ENCODE measurements around the gene COLQ.
"Not testable (repeated sequence)": the region's sequence is repeated elsewhere in the genome, so short reads cannot be mapped to it uniquely, and the experiment has no call there.

The COLQ gene

DNA sequence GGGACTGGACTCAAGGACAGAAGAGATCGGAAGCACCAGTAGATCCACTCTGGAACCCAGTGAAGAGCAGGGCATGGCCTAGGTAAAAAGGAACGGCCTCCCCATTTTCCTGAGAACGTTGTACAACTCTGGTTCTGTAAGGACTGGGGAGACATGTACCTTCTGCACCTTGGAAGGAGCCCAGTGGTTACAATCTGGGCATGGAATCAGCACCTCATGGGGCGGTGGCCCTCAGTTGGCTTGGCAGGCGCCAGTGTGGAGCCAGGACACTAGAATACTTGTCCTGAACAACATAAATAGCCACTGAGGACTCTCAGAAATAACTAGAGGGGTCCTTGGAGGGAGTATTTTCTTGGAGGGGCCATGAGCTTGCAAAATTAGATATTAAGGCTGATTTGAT lies 68.5 kb downstream of the COLQ start:
- DNase-seq = no peak

DNA sequence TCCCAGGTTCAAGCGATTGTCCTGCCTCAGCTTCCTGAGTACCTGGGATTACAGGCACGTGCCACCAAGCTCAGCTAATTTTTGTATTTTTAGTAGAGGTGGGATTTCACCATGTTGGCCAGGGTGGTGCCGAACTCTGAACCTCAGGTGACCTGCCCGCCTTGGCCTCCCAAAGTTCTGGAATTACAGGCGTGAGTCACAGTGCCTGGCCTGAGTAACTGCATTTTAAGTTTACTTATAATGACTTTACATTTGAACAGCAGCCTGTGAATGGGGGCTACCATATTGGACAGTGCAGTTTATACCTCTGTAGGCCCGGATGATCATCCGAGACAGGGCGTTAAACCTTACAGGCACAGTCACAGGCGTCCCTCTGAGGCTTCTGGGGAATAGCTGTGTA lies 69.3 kb downstream of the COLQ start:
- no peak for DNase-seq

DNA sequence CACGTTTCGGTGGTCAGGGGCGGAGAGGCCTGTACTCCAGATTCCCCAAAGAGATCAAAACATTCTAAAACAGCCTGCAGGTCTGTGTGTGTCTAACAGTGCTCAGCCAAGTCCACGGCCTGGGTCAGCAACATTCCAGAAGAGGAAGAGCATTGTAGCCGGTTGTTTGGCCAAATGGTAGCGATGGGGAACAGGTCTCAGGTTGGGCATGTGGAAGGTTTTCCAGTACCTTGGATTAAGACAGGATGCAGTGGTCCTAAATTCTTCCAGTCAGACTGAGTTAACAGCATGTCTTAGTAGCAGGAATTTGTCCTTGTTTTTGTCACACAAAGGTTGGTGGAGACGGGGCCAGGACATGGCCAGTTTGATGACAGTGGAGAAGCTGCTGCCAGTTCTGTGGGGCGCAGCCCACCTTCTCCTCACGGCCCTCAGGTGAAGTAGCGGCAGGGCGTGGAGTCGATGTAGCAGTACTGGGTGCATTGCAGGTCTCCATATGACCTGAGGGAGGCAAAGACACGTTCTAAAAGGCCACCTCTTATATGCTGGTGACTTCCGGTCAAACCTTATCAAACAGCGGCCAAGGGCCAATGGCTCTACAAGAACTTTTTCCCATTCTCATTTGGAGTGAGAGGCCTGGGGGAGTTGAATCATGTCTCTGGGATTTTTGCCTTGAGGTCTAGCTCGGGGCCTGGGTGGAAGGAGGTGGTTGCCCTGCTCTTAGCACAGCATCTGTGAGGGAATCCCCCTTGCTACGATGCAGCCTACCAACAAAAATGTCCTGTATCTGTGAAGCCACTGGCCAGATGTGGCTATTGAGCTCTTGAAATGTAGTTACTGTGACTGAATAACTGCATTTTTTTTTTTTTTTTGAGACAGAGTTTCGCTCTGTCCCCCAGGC lies 70.0 kb downstream of the COLQ start:
- DNase-seq = no peak

- no peak for DNase-seq
Measured at GRCh38 chr3:15450438-15451215, 70.9 kb downstream of the COLQ start.

- no peak for DNase-seq
Measured at GRCh38 chr3:15449489-15450224, 71.8 kb downstream of the COLQ start.

DNA sequence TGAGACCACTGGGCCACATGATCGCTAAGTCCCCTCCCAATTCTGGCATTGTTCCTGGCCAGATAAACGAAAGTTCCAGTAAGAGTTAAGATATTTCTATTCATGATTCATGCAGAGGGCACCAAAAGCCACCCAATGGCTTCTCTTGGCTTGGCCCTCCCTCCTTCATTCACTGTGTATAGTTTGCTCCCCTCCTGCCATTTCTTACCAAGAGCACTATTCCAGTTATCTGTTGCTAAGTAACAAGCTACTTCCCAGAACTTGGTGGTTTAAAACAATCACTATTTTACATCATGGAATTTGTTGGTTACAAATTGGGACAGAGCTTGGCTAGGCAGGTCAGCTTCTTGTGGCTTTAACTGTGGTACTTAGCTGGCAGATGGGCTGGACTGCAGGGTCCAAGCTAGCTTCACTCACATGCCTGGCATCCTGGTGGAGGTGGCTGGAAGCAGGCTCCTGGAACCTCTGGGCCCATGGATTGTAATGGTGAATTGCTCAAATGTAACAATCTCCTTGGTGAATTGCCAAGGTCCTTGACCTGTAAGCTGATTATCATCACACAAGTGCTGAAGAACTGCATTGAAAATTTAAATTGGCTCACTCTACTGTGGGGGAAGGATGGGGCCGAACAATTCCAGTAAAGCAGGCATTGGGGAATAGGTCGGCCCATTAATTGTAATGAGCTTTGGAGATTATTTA lies 77.5 kb downstream of the COLQ start:
- DNase-seq = no peak

GRCh38 chr3:15440891-15441290 lies 80.6 kb downstream of the COLQ start:
- DNase-seq = no peak

- DNase-seq = no peak
Measured at GRCh38 chr3:15439476-15439875, 82.0 kb downstream of the COLQ start.

- DNase-seq = no peak
Measured at GRCh38 chr3:15438983-15439382, 82.5 kb downstream of the COLQ start.

- DNase-seq = no peak
Measured at GRCh38 chr3:15436246-15436645, 85.3 kb downstream of the COLQ start.

DNA sequence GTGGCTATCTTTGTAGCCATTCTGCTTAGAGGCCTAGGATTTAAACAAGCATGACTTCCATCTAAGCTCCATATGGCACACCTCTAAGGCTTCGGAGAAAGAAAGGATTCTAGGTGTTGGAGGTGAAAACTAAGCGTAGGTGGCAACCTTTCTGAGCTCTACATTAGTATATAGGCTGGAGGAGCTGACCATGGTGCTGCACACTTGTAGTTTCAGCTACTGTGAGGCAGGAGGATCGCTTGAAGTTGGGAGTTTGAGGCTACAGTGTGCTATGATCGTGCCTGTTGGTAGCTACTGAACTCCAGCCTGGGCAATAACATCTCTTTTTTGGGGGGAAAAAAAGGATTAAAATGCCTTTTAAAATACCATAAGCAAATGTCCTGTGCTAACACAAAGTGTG lies 86.8 kb downstream of the COLQ start:
- no peak for DNase-seq

- DNase-seq = no peak
Measured at GRCh38 chr3:15433531-15433930, 88.0 kb downstream of the COLQ start.

GRCh38 chr3:15431256-15431837 lies 90.2 kb downstream of the COLQ start:
- DNase-seq = no peak

GRCh38 chr3:15430624-15431023 lies 90.9 kb downstream of the COLQ start:
- no peak for DNase-seq

GRCh38 chr3:15429080-15429479 lies 92.4 kb downstream of the COLQ start:
- no peak for DNase-seq

DNA sequence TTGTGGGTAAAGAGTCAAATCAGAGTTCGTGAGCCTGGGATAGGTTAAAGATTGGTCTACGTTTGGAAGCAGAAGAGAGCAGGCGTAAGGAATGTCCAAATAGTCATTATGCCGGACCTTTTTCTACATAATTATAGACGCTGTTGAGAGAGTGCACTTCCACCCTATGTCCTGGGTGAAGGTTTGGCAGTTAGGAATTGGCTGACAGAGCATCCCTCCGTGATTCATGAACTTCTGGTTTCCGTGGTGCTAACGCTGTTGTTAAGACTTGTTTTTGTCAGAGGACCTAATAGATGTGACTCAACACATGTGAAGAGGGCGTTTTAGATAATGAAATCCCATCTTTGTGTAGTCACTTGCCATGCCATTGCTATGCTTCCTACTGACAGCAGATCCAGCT lies 93.0 kb downstream of the COLQ start:
- DNase-seq = peak; percentile 17 to 18

- no peak for DNase-seq
Measured at GRCh38 chr3:15427981-15428380, 93.5 kb downstream of the COLQ start.

GRCh38 chr3:15427182-15427880 lies 94.2 kb downstream of the COLQ start, which contains the start of the genes EAF1 and METTL6:
Gene EAF1 (plus strand): TSS chr3:15427598. CDS start chr3:15427780, 182 bp downstream.
Gene METTL6 (minus strand): TSS chr3:15427544. CDS start chr3:15426511, 1,033 bp downstream.
- peak; percentile 79 to 80 for DNase-seq

- DNase-seq = no peak
Measured at GRCh38 chr3:15426579-15427118, 94.9 kb downstream of the COLQ start.

- DNase-seq = no peak
Measured at GRCh38 chr3:15420871-15421270, 100.6 kb downstream of the COLQ start.

DNA sequence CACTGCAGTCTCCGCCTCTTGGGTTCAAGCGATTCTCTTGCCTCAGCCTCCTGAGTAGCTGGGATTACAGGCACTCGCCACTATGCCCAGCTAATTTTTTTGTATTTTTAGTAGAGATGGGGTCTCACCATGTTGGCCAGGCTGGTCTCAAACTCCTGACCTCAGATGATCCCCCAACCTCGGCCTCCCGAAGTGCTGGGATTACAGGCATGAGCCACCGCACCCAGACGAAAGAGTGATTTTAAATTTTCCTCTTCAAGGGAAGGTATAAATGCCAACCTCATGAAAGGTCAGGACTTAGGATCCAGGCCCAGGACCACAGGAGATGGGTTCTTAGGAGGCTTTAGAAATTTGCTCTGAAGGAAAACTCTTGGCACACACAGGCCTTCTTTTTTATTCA lies 110.5 kb downstream of the COLQ start:
- DNase-seq = not testable (repeated sequence)
